Erythroblast (primary cell): ENCODE results near the gene EPB41.

Experiments
- GATA1 ChIP-seq: IDR thresholded peaks from 2 replicates; pipeline ENCODE4 v1.6.1; 2011; ENCODE audit warnings: low read depth, mild to moderate bottlenecking, control low read depth, low read length, moderate library complexity
- POLR2A ChIP-seq: IDR thresholded peaks from 2 replicates; pipeline ENCODE4 v1.6.1; 2011; ENCODE audit warnings: mild to moderate bottlenecking, low read length

GRCh38 chr1:29133861-29134694, 219.7 kb downstream of the EPB41 start:
- TF ChIP-seq POLR2A (no peak), GATA1 (no peak)
